Measurements from ENCODE around the gene METAP1. TPM values are rescaled to one million over a fixed set of nuclear protein-coding genes. Genes with fewer than 3 reads are reported as not detected.

The METAP1 gene
- total and polyA plus RNA-seq, 2 experiments from 2014 or later: 40.1 to 55.4 TPM

- H3K27me3 ChIP-seq: no peaks in the 10 kb centered on the region
- peaks cover under 1% of the 10 kb centered on the region for H3K4me1 ChIP-seq (ENCODE audit: low read depth)
- H3K9me3 ChIP-seq (ENCODE audit: low read depth): no peaks in the 10 kb centered on the region
- H3K4me3 ChIP-seq: no peak overlapping the region
- DNase-seq (ENCODE audit: low read depth in 1 of 2, low spot score in 1 of 2): no peak
- no peak overlapping the region for H3K27ac ChIP-seq
- TF ChIP-seq CTCF (IDR thresholded peaks at IDR 0.05; ENCODE audit: low read depth, low read length): no peak
- peaks cover 7% of the 10 kb centered on the region for H3K36me3 ChIP-seq
These were observed 42.7 kb downstream of the METAP1 start for GRCh38 chr4:99038213-99038612.

DNA sequence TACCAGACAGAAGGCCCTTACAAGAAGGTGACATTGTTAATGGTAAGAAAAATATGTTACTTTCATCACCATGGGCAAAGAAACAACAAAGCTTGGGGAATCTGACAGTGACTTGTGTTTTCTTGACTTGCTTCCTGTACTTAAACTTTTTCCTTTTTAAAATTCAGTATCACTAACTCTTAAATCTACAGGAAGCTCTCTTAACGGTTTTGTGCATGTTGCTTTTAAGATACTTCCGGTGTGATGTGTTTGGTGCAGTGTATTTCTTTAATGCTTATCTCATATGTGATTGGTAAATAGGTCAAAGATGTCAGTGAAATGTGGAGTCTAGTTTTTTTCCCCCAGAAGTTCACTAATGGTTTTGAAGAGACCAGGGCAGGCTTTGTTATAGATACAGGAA lies 47.8 kb downstream of the METAP1 start:
- Histone ChIP-seq H3K27me3 (no peaks in the 10 kb centered on the region), H3K36me3 (peaks cover 14% of the 10 kb centered on the region)
- DNase-seq (ENCODE audit: low read depth in 1 of 2, low spot score in 1 of 2): peak in 1 of 2 donors; percentile 10

GRCh38 chr4:99047710-99048109 lies 52.2 kb downstream of the METAP1 start:
- TF ChIP-seq CTCF (IDR thresholded peaks at IDR 0.05; ENCODE audit: low read depth, low read length): no peak
- Histone ChIP-seq H3K4me3 (no peak overlapping the region), H3K9me3 (ENCODE audit: low read depth) (no peaks in the 10 kb centered on the region), H3K4me1 (ENCODE audit: low read depth) (no peaks in the 10 kb centered on the region), H3K36me3 (peaks cover 37% of the 10 kb centered on the region), H3K27me3 (no peaks in the 10 kb centered on the region), H3K27ac (peak overlapping the region; percentile 32)
- DNase-seq (ENCODE audit: low read depth in 1 of 2, low spot score in 1 of 2): no peak

More for the DNA sequence above, 47.8 kb downstream of the METAP1 start:
- H3K4me1 ChIP-seq (ENCODE audit: low read depth): no peaks in the 10 kb centered on the region
- no peaks in the 10 kb centered on the region for H3K9me3 ChIP-seq (ENCODE audit: low read depth)
- no peak overlapping the region for H3K4me3 ChIP-seq
- no peak for TF ChIP-seq CTCF (IDR thresholded peaks at IDR 0.05; ENCODE audit: low read depth, low read length)
- H3K27ac ChIP-seq: no peak overlapping the region

GRCh38 chr4:99052902-99053301 lies 57.4 kb downstream of the METAP1 start:
- Histone ChIP-seq H3K27ac (no peak overlapping the region), H3K27me3 (no peaks in the 10 kb centered on the region), H3K36me3 (peaks cover 31% of the 10 kb centered on the region), H3K4me1 (ENCODE audit: low read depth) (peaks cover 5% of the 10 kb centered on the region), H3K9me3 (ENCODE audit: low read depth) (no peaks in the 10 kb centered on the region), H3K4me3 (no peak overlapping the region)
- no peak for DNase-seq (ENCODE audit: low read depth in 1 of 2, low spot score in 1 of 2)
- TF ChIP-seq CTCF (IDR thresholded peaks at IDR 0.05; ENCODE audit: low read depth, low read length): no peak

DNA sequence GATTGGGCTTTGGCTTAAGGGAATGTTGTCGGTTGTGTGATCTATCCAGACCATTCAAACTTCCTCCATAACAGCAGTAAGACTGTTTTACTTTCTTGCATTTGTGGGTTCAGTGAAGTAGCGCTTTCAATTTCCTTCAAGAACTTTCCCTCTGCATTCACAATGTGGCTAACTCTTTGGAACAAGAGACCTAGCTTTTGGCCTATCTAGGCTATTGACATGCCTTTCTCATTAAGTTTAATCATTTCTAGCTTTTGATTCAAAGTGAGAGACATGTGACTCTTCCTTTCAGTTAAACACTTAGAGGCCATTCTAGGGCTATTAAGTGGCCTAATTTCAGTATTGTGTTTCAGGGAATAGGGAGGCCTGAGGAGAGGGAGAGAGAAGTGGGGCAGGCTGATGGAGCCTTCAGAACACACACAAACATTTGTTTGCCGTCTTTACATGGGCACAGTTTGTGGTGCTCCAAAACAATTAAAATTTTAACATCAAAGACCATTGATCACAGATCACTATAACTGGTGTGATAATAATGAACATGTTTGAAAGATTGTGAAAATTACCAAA lies 59.0 kb downstream of the METAP1 start:
- Histone ChIP-seq H3K4me3 (no peak overlapping the region), H3K4me1 (ENCODE audit: low read depth) (peaks cover 5% of the 10 kb centered on the region), H3K36me3 (peaks cover 25% of the 10 kb centered on the region), H3K27me3 (no peaks in the 10 kb centered on the region), H3K27ac (peak overlapping the region; percentile 25), H3K9me3 (ENCODE audit: low read depth) (no peaks in the 10 kb centered on the region)
- DNase-seq (ENCODE audit: low read depth in 1 of 2, low spot score in 1 of 2): no peak
- no peak for TF ChIP-seq CTCF (IDR thresholded peaks at IDR 0.05; ENCODE audit: low read depth, low read length)
